ENCODE measurements around the gene SALL4.
"Not testable (repeated sequence)": the region's sequence is repeated elsewhere in the genome, so short reads cannot be mapped to it uniquely, and the experiment has no call there.

GRCh38 chr20:51753220-51753619 is 49.1 kb downstream of the SALL4 start:
- TF ChIP-seq MYNN (tag by site-specific recombination; IDR thresholded peaks at IDR 0.05; ENCODE audit: borderline replicate concordance); CTCF (tag by site-specific recombination; IDR thresholded peaks at IDR 0.05); ZNF362 (tag by site-specific recombination; IDR thresholded peaks at IDR 0.05); SP3 (tag by site-specific recombination; IDR thresholded peaks at IDR 0.05); TCF7L2 (IDR thresholded peaks at IDR 0.05; ENCODE audit: borderline replicate concordance, low read depth, low read length); ZNF580 (tag by site-specific recombination; IDR thresholded peaks at IDR 0.05); ZNF146 (tag by site-specific recombination; IDR thresholded peaks at IDR 0.05); ZNF510 (tag by site-specific recombination; IDR thresholded peaks at IDR 0.05; ENCODE audit: insufficient replicate concordance): not testable (repeated sequence)

All from HEK293 (cell line).